GM20000 (cell line): ENCODE results near the gene MYADML2.

Source experiments
- DNase-seq: peaks from one replicate; pipeline ENCODE4 v3.0.0; 2012; ENCODE audit warnings: low spot score
- TF ChIP-seq, protein P1 (sequence below): IDR thresholded peaks from 2 replicates; pipeline ENCODE4 v1.5.1; 2012; ENCODE audit warnings: mild to moderate bottlenecking, control low read depth; ENCODE audit errors: extremely low read depth, missing control alignments

MYADML2 gene

GRCh38 chr17:81947189-81947588 lies at the start of gene MYADML2:
MYADML2 (minus strand) TSS chr17:81947233; CDS start chr17:81941741, 5,492 bp downstream.
- DNase-seq: no peak

GRCh38 chr17:81996232-81996756 lies 49.3 kb upstream of the MYADML2 start:
- TF ChIP-seq, protein P1, sequence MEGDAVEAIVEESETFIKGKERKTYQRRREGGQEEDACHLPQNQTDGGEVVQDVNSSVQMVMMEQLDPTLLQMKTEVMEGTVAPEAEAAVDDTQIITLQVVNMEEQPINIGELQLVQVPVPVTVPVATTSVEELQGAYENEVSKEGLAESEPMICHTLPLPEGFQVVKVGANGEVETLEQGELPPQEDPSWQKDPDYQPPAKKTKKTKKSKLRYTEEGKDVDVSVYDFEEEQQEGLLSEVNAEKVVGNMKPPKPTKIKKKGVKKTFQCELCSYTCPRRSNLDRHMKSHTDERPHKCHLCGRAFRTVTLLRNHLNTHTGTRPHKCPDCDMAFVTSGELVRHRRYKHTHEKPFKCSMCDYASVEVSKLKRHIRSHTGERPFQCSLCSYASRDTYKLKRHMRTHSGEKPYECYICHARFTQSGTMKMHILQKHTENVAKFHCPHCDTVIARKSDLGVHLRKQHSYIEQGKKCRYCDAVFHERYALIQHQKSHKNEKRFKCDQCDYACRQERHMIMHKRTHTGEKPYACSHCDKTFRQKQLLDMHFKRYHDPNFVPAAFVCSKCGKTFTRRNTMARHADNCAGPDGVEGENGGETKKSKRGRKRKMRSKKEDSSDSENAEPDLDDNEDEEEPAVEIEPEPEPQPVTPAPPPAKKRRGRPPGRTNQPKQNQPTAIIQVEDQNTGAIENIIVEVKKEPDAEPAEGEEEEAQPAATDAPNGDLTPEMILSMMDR: no peak
- no peak for DNase-seq

More at GRCh38 chr17:81947189-81947588, at the start of gene MYADML2:
- TF ChIP-seq, protein P1: no peak

GRCh38 chr17:81995463-81996231 lies 48.6 kb upstream of the MYADML2 start:
- no peak for DNase-seq
- TF ChIP-seq, protein P1: no peak

DNA sequence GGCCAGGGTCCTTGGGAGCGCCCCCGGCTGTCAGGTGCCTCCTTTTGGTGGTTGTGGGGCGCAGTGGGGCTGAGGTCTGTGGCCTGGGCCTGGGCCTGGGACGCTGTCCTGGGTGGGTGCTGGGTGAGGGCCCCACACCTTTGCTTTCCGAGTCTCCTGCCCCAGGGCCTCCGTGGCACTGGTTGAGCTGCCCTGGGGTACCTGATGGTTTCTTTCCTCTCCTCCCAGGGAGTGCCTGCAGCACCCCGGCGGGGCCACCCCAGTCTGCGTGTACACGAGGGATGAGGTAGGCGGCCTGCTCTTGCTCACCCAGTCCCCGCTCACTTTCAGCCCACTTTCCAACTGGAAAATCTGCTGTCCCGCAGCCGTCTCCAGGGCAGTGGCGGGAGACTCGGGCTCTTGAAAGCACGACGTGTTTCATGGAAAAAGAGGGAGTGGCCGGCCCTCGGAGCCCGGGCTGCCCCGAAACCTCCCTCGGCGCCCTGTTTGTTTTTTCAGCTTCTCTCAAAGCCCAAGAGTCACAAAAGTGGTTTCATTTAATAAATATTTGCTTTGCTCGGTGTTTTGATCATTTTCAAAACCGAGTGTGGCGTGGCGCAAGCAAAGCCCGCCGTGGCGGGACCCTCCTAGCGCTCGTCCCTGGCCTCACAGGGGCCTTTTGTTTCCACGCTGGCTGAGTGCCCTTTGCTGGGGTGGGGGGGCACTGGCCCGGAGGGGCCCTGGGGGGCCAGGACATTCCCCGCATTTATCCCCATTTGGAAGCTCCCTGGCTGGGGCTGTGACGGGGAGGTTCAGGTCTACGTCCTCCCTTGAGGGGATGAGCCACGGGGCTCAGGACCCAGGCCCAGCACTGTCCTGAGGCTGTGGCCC lies 47.8 kb upstream of the MYADML2 start:
- TF ChIP-seq, protein P1: no peak
- no peak for DNase-seq

DNA sequence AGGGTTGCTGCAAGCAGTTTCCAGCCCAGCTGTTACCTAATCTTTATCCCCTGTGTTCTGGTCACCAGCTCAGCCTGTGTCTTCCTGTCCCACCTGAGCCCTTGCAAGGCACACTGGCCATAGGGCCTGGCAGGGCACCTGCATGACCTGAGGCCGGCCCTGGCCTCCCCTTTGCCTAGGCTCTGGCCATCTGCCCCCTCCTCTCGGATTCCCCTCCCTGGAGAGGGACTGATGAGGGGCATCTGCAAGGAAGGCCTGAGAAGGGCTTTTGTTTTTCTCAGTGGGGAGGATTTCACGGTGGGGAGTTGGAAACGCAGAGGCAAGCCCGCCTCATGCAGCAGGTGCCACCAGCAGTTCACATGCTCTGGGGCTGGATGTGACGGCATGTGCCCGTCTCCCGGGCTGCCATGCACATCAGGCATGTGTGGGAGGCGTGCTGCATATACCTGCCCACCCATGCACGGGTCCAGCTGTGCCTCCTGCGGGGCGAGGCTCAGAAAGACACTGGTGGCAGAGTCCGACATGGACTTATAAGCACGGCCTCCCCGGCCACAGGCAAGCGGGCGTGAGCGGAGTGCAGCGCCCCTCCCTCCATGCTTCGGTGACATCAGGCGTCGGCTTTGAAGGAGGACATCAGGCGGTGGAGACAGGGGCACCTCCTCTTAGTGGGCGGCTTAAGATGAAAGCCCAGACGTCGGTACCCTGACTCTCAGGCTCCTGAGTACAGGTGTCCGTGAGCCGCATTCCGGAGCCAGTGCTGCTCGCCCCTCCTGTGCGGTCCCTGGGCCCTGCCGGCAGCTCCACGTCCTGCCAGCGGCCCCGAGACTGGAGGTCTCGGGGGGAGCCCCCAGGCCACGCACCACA lies 46.9 kb upstream of the MYADML2 start:
- DNase-seq: no peak

GRCh38 chr17:81992306-81993102 lies 45.5 kb upstream of the MYADML2 start:
- TF ChIP-seq, protein P1: no peak
- no peak for DNase-seq

More for the DNA sequence above, 46.9 kb upstream of the MYADML2 start:
- TF ChIP-seq, protein P1: no peak
